GM18858 (cell line): ENCODE data around the gene SLC27A3.

Experiments used
- ATAC-seq: cut with Tn5 transposase; IDR thresholded peaks from one replicate; pipeline ENCODE4 v1.9.1; 2021; ENCODE audit not compliant: unreplicated experiment

The SLC27A3 gene

DNA sequence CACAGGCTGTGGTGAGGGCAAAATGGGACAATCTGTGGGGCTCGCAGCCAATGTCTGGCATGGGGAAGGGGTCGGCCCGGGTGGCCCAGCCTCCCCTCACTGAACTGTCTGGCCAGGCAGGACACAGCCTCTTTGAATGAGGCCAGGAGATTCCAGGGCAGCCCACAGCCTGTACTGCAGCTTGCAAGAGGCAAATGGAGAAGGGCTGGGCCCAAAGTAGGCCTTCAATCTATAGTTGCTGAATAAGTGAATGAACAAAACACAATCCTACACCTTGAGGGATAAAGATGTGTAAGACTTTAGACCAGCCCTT lies 23.2 kb downstream of the SLC27A3 start:
- no peak for ATAC-seq

DNA sequence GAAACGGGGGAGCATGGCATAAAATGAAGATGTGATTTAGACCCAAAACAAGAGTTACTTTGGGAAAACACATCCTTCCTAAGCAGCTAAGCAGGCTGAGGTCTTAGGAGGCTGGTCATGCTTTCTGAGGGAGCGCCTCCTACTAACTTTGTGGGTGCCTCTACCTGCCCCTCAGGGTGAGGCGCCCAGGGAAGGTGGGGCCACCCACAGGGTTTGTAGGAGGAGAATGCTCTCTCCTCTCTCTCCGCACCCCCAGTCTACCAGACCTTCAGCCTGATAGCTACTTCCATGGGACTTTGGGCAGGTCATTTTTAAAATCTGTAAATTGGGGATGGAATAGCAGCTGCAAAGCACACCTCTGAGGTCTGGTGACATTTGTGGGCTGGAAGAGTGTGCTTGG lies 23.8 kb downstream of the SLC27A3 start:
- no peak for ATAC-seq

DNA sequence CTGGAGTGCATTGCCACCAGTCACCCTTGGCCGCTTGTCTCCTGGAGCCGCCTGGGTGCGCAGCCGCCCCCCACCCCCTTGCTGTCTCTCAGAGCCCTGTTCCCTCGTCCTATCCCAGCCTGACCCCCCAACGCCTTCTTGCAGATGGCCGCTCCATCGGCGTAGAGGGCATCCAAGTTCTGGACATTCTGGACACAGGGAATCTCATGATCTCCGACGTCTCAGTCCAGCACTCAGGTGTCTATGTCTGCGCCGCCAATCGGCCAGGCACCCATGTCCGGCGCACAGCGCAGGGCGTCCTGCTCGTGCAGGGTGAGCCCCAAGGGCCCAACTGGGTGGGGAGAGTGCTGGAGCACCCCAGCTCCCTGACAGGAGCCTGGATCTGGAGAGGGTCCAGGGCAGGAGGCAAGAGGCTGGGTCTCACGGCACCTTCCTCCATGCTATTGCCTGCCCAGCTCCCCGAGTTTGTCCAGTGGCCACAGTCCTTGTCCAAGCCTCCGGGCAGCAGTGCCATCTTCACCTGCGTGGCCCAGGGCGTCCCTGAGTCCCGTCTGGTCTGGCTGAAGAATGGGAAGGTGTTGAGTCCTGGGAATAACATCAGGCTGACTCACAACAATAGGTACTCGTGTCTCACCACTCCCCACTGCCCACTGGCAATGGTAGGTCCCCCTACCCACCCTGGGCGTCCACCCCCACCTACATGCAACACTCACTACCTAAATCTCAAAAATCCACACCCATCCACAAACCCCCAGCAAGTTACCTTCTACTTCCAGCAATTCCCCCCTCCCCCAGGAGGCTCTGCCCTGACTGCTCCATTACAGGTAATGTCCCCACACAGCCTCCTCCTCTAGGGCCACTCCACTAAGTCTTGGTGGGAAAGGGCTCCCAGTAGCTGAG lies 24.6 kb downstream of the SLC27A3 start:
- no peak for ATAC-seq

DNA sequence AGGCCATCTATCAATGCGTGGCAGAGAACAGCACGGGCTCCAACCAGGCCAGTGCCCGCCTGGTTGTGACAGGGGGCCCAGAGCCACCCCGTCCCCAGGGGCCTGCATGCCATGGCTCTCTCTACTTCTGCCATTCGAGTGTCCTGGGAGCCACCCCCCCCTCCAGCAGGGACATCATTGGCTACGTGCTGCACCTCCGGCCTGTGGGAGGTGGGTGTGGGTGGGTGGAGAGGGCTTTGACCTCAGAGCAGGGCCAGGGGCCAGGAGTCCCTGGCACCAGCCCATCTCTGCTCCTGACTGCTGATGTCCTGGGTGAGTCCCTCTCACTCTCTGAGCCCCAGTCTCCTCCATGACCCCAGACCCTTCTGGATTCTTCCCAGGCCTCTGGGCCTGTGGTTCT lies 25.3 kb downstream of the SLC27A3 start:
- ATAC-seq = no peak

DNA sequence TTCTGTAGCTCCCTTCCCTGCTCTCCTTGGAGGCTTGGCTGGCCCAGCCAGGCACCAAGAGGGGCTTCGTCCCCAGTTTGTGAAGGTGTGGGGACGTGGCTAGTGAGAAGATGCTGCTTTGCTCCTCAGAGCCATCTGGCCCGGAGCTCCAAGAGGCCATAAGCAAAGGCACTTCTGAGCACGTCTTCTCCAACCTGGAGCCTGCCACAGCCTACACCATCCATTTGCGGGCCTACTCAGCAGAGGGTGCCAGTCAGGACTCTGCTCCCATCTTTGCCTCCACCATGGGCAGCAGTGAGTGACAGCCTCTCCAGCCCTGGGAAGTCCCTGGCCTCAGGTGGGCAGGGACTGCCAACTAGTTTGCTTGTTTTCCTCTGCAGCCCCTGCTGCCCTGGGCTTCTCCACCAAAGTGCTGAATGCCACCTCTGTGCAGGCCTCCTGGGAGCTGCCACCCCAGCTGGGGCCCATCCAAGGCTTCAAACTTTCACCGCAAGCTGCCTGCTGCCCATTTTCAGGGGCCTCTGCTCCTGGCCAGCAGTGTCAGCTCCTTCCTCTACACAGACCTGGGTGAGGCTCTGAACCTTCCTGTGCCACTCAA lies 25.9 kb downstream of the SLC27A3 start:
- no peak for ATAC-seq

DNA sequence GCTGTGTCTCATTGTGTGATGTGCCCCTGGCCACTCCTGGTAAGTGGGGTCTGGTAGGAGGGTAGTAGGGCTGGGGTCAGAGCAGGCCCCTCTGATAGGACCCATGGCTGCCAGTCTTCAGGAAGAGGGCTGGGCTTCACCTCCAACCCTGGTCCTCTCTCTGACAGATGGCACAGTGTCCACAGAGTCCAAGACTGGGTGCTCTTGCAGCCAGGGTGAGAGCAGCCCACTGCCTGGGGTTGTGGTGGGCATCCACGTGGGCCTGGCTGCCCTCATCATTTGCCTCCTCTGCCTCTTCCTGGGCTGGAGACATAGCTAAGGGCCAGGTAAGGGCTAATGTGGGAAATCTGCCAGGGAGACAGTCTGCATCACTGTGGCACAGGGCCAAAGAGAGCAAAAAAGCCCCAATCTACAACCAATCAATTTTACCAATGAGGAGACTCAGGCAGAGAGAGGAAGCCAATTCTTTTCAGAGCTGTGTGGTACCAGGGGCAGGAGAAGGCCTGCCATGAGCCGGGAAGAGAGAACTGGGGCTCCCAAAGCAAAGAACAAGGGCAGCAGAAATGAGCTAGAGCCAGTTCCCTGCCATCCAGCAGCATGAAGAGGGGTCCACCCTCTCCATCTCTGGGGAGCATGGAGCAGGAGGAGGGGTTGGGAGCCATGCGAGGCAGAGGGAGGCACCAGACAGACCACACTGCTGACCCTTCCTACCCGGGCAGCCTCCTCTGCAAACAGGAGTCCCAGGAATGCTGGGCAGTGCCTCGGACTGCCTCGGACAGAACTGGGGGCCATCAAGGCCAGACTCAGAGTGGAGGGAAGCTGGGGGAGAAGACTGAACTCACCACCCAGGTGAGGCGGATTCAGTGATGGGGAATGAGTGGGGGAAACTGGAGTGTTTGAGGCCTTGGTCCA lies 26.8 kb downstream of the SLC27A3 start:
- no peak for ATAC-seq

DNA sequence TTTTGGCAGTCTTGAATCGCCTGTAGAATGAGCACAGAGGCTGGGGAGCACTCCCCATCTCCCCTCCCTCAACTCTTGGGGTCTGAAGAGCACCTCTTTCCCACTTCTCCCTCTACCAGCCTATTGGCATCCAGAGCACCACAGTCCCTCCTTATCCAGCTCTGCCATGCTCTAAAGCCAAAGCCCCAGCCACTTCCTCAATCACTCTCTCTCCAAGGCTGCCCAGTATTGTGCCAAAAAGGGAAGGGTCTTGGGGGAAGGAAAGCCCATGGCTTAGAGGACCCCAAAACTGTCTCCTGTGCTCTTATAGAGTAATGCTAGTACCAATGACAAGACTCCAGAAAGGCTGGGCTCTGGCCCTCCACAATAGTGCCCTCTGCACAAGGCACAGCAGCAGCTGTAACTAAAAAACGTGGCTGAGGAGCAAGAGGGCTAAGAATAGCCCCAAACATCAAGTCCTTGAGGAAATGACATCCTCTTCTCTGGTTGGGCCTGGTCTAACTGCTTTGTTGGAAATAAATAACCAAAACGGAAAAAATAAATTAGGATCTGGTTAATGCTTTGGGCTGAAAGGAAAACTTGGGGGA lies 28.4 kb downstream of the SLC27A3 start:
- no peak for ATAC-seq

DNA sequence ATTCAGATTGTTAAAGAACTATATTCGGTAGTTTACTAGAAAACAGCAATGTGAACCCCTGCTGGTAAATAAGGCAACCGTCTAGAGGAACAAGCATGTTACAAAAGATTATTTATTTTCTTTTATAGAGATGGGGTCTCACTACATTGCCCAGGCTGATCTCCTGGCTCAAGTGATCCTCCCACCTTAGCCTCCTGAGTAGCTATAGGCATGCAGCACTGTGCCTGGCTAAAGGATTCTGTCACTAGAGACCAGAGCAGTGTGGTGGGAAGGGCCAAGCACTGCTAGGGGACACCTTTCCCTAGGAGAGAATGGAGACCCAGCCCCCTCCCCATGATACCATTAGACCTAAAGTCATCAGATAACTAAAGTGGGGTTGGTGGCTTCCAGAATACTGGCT lies 28.9 kb downstream of the SLC27A3 start:
- no peak for ATAC-seq

DNA sequence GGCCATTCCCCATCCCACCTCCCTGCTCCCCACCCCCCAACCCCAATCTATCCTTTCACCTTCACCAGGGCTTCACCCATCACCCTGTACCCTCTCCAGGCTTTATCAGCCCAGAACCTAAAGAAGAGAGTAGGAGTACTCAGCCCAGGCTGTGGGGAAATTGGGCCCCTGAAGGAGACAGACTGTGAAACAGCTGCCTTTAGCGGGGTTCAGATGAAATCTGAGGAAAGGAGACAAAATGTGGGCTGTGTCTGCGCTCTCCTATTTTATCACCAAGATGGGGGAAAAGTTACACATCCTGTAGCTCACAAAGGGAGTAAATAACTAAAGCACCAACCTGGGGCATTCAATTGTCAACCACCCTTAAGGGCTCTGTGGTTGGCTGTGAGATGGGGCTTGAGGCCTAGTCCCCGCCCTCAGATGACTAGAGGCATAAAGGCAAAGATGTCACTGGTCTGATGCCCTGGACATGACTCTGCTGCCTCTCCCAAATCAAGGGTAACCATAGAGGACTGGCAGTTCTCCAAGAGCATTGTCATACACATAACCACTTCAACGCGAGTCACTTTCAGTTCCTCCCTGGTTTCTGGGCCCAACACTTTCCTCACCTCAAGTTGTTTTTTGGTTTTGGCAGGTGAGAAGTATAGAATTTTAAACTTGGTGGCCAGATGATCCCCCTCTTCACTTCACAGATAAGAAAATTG lies 30.0 kb downstream of the SLC27A3 start:
- ATAC-seq = peak; percentile 89

DNA sequence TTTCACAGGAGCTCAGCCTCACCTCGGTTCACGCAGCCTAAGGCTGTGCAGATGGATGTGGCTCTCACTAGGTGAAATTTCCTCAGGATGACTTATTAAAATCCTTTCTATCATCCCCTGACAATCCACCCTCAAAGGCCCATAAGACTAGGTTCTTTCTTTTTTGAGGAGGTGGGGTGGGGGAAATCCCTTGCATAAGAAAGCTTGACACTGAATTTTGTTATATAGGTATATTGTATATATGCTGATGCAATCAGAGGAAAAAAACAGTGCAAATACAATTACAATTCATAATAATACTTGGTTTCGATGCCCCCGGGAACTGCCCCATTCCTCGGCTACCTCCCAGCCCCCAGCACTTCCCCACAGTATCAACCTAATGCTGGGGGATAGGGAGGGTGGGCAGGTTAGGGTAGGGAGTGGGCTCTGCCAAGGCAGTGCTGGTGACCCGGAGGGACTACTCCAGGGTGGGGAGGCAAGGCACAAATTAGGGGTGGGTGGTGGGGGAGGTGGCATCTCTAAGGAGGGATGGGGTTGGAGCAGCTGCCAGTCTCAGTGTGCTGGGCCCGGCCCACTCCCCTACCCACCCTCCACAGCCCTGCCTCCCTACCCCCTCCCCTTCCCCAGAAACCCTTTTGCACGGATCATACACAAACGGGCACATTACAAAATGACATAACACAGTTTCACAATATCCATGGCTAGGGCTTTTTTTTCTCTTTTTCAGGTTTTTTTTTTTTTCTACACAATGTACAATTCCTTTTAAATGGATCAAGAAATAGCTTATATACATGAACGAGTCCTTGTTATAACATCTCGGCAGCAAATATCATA lies 30.9 kb downstream of the SLC27A3 start:
- no peak for ATAC-seq

DNA sequence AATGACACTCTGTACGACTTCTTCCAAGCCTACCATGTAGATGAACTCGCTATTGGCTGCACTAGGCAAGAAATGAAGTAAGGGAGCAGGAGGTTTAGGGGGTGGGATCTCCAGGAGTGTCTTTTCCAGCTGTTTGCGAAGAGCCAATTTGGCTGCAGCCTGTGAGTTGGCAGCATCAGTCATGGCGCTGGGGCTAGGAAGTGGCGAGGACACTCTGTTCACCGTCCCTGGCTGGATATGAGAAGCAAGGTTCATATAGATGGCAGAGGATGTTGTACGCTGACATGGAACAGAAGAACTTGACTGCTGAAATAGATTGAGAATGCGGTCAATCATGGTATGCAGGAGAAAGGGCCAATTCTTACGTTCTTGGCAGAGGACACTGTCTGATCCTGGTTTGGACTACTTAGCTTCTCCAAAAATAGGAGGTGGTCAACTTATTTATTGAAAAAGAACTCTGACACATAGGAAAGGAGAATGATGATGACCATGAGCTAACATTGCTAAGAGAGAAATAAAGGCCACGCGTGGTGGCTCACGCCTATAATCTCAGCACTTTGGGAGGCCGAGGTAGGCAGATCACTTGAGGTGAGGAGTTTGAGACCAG lies 41.2 kb downstream of the SLC27A3 start:
- no peak for ATAC-seq

DNA sequence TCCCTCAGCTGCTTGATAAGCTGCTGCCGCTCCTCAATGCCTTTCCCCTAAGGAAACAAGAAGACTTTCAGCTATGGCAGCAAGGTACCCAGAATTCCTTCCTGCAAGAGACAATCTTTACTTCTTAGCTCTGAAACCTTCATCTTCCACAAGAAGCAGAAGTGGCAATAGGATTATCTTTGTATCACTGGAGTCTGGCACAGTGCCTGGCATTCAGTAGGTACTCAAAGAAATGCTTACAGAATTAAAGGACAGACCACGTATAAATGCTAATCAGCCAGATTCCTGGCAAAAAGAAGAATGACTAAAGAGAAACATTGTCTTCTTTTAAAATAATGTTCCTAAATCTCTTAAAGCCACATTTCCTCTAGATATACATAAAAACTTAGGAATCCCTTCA lies 43.7 kb downstream of the SLC27A3 start:
- no peak for ATAC-seq

DNA sequence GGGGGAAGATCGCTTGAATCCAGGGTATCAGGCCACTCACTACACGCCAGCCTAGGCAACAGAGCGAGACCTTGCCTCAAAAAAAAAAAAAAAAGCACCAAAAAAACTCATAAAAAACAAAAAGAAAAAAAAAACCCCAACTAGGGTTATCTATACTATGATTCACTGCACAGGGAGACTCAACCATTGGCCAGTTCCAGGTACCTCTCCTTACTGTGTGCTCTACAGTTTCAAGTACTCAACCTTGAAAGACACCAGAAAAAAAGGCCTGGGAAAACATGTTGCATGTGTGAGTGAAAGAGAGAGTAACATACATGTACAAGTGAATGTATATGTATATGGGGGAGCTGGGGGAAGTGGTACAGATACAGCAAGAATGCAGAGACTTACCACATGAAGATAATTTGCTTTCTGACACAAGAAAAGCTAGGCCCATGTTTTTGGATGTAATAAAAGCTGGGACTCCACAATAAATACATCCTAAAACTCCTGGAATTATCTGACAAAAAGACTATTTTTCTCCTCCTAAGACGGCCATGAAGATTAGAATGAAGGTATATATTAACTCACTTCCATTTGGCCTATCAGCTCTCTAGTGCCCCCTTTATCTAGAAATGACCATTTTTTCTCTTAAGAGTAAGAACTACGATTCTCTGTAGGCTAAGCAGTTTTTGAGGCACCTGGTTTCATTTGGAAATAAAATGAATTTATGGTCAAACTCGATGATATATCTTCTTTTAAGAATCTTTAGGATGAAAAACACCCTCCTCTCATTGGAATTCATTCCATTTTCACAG lies 52.2 kb downstream of the SLC27A3 start:
- no peak for ATAC-seq
